Stimulated activated CD8-positive, alpha-beta memory T cell treated with anti-CD3 and anti-CD28 coated beads, Interleukin-4, amount 100 ng/mL, for 48 hours (primary cell): ENCODE data around the gene STC2.

ENCODE experiments used
- DNase-seq: peaks from one replicate; pipeline ENCODE4 v3.0.0-alpha.2; 2020

The STC2 gene

DNA sequence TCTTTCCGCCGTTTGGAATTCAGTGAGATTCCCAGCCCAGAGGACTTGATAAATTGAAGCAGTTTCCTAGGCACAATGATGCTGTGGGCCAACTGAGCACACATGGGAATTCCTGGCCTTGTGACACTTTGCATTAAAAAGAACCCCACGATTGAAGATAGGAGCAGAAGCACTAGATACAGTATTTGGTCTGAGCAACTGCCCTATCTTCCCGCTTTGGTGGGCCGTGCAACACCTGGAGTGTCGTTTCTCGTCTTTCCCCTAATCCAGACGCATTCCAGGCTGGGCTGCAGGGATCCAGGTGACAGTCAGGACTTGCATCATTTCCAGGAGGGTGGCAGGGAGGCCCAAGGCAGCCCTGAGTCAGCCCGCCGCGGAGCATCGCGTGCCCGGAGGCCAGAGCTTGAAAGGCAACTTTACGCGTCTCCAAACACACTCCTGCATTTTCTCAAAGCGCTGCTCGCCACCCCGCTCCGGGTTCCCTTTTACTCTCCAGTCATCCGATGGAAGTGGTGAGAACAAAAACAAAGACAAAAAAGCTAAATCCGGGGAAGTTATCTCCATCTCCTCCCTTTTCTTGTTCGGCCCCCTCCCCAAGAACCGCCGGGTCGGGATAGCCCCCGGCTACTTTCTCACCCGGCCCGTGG lies 753 bp upstream of the STC2 start:
- DNase-seq = peak; percentile 59

DNA sequence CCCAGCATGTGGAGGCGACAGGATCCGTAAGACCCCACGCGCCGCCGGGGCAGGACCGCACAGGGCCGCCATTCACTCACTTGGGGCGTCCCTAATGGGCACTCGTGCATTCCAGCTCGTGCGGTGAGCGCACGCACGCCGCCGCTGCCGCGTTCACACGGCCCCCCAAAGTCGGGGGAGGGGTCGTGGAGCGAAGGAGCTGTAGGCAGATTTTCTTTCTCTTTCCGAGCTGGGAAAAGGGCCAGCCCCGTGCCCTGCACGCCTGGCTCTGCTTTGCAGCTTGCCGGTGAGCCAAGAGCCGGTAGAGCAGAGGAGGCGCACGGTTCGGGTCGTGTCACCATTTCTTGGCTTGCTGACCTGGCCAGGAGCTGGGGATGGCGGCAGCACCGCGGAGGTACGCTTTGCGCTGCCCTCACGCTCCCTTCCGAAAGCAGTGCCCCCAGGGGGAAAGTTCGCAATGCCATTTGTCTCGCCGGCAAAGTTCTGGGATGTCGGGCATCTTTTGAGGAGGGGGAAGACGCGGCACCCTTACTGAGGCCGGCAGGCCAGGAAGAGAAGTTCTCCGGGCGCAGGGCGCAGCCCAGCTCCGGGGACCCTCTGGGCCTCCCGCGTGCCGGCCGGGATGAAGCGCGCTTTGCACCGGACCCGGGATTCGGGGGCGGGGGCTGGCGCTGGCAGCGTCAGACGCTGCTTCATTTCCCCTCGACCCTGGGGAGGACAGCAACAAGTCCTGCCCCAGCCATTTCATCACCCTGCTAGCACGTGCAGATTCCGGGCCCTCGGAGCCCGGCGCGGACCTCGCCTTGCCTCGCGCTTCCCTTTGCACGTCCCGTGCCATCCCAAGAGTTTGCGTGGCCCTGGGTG lies 898 bp downstream of the STC2 start:
- DNase-seq = peak; percentile 33

DNA sequence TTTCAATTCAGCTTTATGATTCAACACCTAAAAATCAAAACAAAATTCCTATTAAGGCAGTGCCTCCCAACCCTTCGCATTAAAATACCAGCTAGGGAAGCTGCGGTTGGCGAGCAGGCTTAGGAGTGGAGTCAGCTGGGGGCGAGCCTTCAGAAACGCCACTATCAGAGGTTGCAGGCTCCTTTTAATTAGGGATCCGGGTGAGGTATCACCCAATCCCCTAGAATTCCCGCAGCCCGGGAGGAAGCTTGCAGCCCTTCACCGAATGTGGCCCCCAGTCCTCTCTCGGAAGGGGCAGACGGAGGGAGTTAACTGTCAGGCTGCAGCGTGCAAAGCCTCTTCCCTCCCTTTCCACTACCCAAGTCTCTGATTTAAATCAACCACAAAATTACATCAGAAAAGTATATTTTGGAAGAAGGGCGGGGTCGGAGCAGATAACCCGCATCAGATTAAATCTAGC lies 1.7 kb downstream of the STC2 start:
- DNase-seq = no peak

DNA sequence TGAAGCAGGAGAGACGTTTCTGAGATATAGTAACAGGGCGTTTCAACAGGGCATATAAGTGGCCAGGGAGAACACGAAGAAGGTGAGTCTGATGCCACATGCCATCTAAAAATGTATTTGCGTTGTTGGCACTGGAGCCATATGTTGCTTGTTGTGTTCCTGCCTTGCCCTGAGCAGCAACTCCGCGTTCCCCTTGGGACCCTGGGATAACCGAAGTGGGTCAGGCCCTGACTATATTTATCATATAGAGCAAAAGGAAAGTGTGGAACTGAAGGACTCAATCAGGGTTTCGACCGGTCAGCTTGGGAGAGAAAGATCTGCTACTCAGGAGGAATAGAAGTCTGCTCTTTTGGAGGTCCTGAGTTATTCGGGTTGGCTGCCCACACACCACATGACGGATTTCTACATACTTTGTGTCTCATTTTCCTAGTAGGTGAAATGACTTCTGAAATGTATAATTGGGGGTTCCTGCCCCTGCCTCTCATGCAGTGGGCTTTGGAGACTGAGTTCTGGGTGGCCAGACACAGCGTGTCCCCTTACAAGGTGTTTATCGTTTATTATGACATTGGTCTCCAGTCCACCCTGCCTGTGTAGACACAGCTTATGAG lies 3.0 kb downstream of the STC2 start:
- DNase-seq = no peak

DNA sequence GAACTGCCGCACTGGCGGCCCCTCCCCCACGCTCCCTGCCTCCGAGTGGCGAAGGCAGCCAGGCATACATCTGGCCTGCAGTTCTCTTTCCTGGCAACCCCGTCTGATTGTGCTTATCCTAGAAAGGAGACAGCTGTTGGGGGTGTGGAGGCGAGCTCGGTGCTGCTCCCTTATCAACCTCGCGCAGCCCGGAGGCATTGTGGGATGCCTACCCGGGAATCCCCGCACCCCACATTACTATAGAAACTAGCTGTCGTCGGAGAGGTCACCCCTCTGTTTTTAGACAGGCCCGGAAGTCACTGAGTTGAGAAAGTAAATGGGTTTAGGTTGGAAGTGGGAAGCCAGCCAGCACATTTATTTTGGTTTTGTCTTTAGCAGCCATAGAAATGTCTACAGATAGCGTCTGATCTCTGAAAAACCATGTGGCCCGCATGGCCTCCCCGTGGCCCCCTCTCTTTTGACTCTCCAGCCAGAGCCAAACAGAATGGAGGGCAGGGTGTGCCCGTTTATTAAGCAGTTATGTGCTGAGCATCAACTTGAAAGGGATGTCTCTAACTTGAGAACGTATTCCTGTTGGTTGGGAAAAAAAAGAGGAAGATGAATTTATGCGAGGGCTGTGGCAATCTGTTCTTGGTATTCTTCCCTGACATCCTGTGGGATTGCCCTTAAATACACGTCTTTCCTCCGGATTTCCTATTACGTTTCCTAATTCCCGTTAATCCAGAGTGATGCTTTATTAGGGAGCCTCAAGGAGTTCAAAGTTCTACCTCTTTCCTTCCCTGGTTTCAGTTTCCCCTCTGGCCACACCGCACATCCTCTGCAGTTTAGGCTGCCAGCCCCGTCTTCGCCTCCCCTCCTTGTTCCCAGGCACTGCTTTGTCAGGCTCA lies 3.9 kb downstream of the STC2 start:
- DNase-seq = no peak

DNA sequence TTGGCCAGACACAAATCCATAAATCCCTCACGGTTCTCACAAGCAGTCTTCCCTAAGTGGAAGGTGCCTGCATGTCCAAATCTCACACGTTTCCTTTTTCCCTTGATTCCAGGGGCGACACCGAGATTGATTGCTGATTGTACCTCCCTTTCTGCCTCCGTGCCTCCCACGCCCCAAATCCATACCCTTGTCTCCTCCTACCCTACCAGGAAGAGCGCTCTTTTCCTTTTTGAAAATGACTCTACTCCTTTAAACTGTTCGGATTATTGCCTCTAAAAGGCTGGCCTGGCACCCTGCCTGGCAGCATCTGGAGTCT lies 4.5 kb downstream of the STC2 start:
- no peak for DNase-seq

DNA sequence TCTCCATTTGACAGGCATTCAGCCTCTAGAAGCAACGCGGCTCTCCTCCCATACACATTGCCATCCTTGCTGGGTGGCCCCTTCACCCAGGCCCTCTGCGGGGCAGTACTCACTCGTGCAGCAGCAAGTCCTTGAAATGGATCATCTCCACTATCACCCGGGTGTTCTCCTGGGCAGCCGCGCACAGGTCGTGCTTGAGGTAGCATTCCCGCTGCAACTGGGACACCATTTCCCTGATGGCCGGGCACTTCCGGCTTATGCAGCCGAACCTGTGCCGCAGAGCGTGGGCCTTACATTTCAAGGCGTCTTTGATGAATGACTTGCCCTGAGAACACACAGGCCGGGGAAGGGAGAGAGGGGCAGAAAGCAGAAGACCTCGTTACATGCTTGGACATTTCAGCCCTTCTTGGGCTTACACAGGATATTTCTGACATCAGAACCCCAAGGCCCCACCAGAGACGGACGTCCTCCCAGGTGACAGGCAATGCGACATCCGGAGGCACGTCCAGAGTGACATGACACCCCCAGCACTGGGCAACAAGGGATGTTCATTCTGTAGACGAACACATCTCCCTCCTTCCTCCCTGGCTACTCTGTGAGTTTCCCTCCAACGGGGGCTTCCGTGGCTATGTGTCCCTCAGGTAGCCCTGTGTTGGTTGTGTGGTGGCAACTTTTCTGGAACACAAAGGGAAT lies 5.0 kb downstream of the STC2 start:
- no peak for DNase-seq

DNA sequence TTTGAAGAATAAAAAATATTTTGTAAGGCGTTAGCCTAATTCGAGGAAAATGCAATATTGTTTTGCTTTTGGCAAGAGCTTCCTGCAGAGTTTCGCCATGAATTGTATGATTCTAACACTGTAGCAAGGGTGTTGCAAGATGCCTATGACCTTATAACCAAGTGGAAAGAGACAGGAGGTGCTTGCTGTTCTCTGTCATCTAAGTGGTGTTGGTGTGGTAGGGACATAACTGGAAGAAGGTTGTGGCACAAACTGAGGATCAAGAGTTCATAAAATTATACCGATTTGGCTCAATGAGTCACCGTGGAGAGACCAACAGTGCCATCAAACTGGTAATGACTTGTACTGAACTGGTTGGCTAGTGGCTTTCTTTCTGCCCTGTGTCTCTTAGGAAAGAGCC lies 6.3 kb downstream of the STC2 start:
- DNase-seq = no peak

DNA sequence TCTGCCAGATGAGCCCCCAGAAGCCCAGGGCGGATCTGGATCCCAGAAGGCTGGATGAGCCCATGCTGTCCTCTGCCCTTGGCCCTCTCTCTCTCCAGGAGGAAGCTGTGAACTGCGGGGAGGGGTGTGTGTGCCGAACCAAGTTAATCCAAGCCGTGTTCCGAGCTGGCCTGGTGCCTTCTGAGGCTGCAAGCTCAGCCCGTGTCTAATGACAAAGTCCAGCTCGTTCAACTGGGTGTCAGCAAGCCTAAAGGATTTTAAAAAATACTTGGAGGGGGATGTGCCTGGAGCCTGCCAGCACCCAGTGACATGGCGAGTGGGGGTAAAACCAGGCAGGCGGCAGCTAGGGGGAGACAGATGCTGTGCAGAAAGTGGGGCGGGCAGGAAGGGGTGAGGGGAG lies 8.0 kb downstream of the STC2 start:
- DNase-seq = no peak

DNA sequence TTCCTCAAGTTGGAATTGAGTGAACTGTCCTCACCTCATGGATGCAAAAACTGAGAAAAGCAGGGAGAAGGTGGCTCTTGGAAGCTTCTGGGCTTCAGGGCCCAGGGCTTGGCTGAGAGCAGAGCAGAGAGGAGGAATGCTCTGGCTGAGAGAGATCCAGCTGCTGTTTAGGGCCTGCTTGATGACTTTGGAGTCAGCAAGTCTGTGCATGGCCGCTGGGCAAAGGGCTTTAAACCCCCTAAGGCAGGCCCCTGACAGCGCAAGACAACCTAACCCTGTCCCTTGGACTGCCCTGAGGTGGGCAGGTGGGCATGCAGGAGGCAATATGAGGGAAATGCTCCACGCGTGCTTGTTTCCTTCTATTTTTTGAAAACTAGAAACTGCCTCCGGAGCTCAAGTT lies 8.6 kb downstream of the STC2 start:
- DNase-seq = no peak

DNA sequence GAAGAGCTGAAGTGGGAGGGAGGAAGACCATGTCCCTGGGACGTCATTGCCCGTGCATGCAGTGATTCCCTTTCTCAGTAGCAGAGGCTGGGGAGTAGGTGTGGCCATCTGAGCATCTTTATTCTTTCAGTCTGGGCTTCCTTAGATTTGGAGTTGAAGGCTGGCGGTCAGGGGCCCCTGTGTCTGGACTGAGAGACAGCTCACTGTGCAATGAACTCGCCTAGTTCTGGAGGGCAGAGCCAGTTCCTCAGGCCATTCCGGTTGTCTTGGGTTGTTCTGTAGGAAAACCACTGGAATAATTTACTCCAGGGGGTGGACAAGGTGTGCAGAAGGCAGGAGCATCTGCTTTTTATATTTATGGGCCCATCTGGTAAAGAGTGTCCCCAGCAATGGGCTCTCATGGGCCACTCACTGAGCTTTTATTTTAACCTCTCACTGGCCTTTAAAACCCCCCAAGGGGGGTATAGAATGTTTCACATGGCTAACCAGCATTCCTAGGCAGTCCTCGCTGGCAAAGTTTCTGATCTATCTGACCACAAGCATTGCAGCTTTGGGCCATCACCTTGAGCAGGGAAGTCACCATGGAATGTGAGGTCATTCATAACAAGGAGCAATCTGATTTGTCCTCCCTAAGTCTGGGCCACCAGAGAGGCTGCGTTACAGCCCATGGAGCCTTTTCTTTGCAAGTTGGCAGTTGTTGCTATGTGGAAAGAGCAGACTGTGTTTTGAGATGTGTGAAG lies 9.2 kb downstream of the STC2 start:
- no peak for DNase-seq

DNA sequence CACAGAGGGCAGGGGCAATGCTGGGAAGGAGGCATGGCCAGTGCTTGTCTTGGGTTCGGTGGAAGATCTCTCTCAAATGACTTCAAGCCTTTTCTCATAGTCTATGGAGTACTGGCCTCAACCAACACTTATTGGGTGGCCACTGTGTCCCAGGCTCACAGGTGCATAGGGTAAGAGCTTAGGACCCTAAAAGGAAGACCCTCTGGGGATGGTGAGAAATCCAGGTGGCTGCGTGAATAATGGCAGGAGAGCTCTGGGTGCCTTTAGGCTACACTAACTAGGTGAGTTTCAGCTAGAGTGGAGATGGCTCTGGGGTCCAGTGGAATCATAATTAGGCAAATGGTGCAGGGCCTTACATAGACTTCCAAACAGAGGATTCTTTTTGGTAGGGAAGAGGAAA lies 9.9 kb downstream of the STC2 start:
- no peak for DNase-seq

DNA sequence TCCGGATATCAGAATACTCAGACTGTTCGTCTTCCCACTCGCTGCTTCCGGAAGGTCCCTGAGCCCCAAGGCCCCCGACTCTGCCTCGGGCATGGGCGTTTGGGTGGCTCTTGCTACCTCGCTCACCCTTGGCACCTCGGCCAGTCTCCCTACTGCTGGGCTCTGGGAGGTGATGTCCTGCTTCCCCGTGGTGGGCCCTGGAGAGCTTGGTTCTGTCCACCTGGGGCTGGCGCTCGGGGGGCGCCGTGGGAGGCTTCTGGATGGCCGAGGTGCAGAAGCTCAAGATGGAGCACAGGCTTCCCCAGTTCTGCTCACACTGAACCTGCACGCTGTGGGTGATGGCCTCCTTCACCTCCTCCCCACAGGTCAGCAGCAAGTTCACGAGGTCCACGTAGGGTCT lies 10.4 kb downstream of the STC2 start:
- DNase-seq = no peak

DNA sequence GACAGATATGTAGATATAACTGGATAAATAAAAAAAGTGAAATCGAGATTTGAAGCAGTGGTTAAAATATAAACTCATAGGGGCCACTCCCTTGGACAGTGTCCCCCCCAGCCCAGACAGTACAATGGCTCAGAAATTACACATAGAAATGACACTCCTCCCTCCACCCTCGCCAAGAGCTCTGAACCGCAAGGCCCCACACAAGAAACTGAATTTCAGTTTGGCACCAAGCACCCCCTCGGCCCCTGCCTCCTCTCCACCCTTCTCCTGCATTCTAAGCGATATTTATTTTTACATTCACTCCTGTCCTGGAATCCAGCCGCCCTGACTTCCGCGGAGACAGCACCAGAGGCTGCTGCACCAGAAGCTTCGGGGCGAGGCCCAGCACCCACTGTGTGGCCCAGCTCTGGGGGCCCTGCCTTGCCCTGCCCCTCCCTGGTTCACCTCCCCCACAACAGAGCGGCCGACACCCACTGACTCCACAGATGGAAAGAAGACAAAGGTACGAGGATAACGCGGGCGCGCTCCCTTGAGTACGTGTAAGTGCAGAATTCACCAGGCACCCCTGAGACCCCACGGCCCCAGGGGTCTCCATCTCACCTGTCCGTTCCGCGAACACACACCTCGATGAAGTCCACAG lies 11.0 kb downstream of the STC2 start:
- no peak for DNase-seq

DNA sequence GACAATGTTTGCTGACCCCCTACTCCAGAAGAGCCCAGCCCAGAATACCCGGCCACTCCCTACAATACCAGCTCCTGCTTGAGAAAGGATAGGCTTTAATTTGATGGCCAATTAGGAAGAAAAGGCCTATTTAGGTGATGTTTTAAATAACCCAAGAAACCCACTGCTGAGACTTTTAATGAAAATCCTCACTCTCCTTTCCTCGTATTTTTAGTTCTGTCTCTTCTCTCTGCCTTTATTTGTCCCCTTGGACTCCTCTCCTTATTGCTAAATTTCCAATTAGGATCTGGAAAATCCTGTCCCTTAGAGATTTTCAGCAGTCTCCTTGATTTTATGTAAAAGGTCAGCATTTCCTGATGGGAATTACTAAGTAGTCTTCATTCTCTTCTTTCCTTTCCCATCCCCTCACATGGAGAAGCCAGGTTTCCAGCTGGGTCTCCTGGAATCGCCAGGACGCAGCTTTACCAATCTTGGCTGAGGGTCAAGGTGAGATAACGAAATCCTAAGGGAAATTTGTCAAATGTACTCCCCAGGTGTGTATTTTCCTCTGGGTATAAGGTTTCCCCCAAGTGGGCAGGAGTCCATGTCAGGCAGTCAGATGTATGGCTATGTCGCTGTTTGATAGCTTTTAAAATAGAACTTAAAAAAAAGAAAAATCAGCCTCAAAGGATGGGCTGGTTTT lies 11.7 kb downstream of the STC2 start:
- no peak for DNase-seq

DNA sequence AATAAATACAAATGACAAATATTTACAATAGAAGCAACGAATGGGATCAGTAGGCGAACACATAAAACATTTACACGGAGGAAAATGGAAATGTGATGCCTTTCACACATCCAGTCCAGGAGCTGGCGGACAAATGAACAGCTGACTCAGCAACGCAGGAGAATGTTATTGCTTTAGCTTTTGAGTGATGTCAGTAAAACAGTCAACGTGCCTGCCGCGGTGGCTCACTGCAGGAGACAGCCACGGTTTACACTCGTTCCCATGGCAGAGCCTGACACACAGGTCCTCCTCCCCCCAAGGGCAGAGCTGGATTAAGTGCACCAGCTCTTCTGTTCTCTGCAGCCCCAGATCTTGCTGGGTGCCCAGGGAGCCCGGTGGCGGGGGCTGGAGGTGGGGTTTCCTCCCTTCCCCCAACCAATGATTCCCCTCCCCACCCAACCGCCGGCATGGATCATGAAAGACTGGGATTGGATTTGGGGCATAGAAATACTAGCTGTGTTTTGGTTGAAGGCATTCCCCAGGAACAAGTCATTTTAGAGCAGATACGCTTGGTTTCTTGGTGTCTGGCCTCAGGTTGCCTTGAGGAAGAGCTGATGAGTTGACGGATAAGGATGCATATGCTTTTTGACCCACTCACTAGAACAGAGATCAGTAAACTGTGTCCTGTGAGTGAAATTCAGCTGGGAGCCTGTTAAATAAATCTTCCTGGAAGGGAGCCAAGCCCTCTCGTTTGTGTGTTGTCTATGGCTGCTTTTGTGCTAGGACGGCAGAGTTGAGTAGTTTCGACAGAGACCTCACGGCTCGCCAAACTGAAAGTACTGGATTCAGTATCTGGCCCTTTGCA lies 12.5 kb downstream of the STC2 start:
- DNase-seq = no peak

DNA sequence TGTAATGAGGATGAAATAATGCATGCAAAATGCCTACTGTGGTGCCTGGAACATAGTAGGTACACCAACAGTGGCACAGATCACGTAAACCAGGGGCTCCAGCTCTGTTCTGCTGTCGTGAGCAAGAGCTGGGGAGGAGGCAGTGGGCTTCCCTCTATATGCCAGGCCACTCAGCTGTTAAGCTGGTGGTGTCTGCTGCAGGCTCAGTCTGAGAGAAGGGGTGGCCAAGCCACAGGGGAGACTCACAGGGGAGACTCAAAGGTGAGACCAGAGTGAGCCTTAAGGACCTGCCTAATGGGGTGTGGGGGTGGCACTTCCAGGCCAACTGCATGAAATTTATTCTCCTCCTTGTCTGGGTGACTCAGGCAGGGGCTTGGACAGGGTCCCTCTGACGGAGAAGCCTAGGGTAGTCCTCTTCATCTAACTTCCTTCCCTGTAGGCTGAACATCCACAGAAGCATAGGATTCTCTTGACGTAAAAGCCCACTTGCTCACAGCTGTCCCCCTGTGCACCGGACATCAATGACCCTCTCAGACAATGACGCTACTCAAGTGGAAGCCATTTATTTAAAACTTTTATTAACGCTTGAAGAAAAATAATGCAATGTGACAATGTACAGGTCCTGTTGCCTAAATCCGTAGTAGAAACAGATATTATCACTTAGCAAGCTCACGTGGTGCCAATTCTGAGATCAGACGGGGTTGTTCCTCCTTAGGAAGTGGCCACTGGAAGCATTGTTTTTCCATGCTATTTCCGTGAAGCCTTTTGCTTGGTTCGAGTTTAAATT lies 13.9 kb downstream of the STC2 start:
- DNase-seq = no peak

DNA sequence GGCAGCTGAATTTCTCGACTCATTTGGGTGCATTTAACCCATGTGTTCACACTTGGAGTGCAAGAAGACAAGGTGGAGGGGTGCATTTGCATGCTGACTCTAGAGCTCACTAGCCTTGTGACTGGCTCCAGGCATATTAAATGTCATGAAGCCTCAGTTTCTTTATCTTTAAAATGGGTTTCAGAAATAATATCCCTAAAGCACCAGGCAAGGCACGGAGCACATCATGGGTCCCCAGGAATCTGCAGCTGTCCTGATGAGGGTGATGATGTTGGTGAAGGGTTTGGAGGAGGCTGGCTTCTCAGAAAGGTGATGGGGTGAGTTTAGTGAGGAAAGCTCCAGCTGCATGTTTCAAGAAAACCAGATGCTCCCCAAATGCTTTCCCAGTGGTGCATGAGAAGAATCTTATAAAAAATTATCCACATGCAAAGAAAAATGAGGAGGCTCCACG lies 14.8 kb downstream of the STC2 start:
- DNase-seq = no peak

DNA sequence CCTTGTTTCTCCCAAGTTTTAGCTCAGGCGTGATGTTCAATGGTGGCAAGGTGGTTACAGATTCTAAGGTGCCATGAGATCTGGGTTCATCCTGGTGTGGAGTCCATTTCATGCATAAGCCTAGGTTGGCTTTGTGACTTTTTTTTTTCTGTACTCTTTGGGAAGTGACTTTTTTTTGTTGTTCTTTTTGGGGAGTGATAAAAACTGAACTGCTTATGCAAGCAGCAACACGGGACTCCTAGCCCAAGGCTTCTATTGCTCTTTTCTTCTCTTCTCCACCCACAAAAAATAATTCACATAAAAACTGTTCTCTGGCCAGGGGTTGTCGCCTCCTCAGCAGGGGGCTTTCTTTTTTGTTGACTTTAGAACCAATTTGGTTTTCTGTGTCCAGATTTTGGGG lies 15.4 kb downstream of the STC2 start:
- no peak for DNase-seq
